SU-DHL-6 (cell line): ENCODE data around the gene TPO.

Experiments used
- CTCF ChIP-seq: fragments of 200-600 bp; sonication (generic); IDR thresholded peaks from one replicate; pipeline ENCODE4 v1.5.1; 2017; ENCODE audit warnings: antibody characterized with exemption, mild to moderate bottlenecking, low read length, moderate library complexity; ENCODE audit not compliant: insufficient read depth, poor library complexity, severe bottlenecking
- EZH2phosphoT487 ChIP-seq: fragments of 200-600 bp; sonication (generic), shearing (Covaris generic); conservative IDR thresholded peaks from 2 replicates; pipeline ENCODE4 v1.6.1; 2018; ENCODE audit warnings: mild to moderate bottlenecking, antibody characterized with exemption, low read length, moderate library complexity, mixed read lengths

- no peak for TF ChIP-seq CTCF
- no peak for TF ChIP-seq EZH2phosphoT487
These were observed 103.5 kb downstream of the TPO start for GRCh38 chr2:1516798-1517060.
